ENCODE data around the gene CPEB4.

CPEB4 gene

GRCh38 chr5:173941758-173942401 is 53.7 kb downstream of the CPEB4 start:
- DNase-seq (ENCODE audit: low spot score): no peak

- DNase-seq (ENCODE audit: low spot score): no peak
These were observed 56.4 kb downstream of the CPEB4 start for GRCh38 chr5:173944511-173944910.

GRCh38 chr5:173945160-173945559 is 57.0 kb downstream of the CPEB4 start:
- DNase-seq (ENCODE audit: low spot score): no peak

- no peak for DNase-seq (ENCODE audit: low spot score)
These were observed 58.2 kb downstream of the CPEB4 start for GRCh38 chr5:173946323-173946722.

- DNase-seq (ENCODE audit: low spot score): no peak
These were observed 62.7 kb downstream of the CPEB4 start for GRCh38 chr5:173950829-173951228.

GRCh38 chr5:173953528-173954090 is 65.5 kb downstream of the CPEB4 start:
- no peak for DNase-seq (ENCODE audit: low spot score)

- no peak for DNase-seq (ENCODE audit: low spot score)
These were observed 66.7 kb downstream of the CPEB4 start for GRCh38 chr5:173954671-173955521.

GRCh38 chr5:173960986-173961385 is 72.8 kb downstream of the CPEB4 start:
- no peak for DNase-seq (ENCODE audit: low spot score)

GRCh38 chr5:173961418-173961817 is 73.3 kb downstream of the CPEB4 start:
- no peak for DNase-seq (ENCODE audit: low spot score)

- DNase-seq (ENCODE audit: low spot score): no peak
These were observed 74.4 kb downstream of the CPEB4 start for GRCh38 chr5:173962436-173962972.

GRCh38 chr5:173963182-173963838 is 75.2 kb downstream of the CPEB4 start:
- no peak for DNase-seq (ENCODE audit: low spot score)

GRCh38 chr5:173963867-173964441 is 75.8 kb downstream of the CPEB4 start:
- no peak for DNase-seq (ENCODE audit: low spot score)

GRCh38 chr5:173964506-173964905 is 76.4 kb downstream of the CPEB4 start:
- no peak for DNase-seq (ENCODE audit: low spot score)

GRCh38 chr5:173967241-173967640 is 79.1 kb downstream of the CPEB4 start:
- DNase-seq (ENCODE audit: low spot score): no peak

- no peak for DNase-seq (ENCODE audit: low spot score)
These were observed 80.1 kb downstream of the CPEB4 start for GRCh38 chr5:173968154-173968797.

- DNase-seq (ENCODE audit: low spot score): no peak
These were observed 81.3 kb downstream of the CPEB4 start for GRCh38 chr5:173969167-173970049.

GRCh38 chr5:173970878-173971650 is 82.9 kb downstream of the CPEB4 start:
- no peak for DNase-seq (ENCODE audit: low spot score)

- no peak for DNase-seq (ENCODE audit: low spot score)
These were observed 83.7 kb downstream of the CPEB4 start for GRCh38 chr5:173971681-173972345.

- DNase-seq (ENCODE audit: low spot score): no peak
These were observed 84.4 kb downstream of the CPEB4 start for GRCh38 chr5:173972607-173972924.

All from globus pallidus (tissue), 1 donor.